SIG-M5 treated with dmso at 0.1 percent for 504 hours (cell line): Measurements from ENCODE around the gene GNAS.
"Not testable (repeated sequence)": the region's sequence is repeated elsewhere in the genome, so short reads cannot be mapped to it uniquely, and the experiment has no call there.

Source experiments
- DNase-seq: peaks from one replicate; lab custom pipeline; 2025; ENCODE audit not compliant: unreplicated experiment; lab: John Stamatoyannopoulos, UW

The GNAS gene

DNA sequence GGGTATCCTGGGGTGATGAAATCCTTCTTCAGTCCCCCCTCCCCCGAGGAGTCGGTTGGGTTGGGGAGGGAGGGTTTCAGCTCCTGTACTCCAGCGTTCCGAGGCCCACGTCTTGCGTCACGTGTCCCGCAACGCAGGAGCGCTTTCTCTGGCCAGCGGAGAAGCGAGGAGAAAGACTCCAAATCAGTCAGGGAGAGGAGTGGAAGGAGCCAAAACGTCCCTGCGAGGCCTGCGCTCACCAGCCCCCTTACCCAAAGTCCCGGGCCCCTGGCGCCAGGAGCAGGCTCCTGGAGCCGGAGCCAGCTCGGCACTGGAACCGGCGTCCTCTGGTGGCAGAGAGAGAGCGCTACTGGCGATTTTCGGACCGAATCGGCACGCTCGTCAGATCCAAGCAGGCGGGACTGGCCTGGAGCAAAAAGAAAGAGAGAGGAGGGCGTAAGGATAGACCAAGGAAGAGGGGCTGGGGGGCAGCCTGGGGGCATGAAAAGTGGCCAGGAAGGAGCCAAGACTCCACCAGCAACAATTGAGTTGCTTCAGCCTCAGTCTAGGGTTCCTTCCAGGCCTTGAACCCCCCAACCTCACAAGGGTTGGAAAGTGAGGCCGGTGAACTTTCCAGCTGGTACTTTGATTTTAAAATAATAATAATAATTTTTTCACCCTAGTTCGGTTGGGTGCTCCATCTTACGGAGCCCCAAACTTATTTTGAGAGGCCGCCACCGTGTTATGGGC lies at the start of gene GNAS:
TSS of gene GNAS (plus strand) at position 174 of the 729 bp plus-strand sequence.
- DNase-seq = no peak

DNA sequence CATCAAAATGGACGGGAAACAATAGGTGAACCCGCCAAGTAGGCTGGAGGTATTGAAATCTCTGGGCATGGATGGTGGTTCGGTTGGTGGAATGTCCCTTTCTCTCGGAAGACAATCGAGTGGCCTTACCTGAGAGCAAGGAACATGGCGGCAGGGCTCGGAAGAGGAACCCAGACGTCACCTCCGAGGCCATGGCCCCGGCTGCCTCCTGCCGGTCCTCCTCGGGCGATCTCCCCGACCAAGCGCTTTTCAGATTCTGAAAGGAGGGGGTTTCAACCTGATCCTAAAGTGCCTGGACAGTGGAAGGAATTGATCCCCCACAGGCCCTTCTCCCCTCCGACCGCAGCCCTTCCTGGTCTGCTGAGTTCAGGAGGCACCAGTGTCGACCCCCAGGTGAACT lies 49.0 kb upstream of the GNAS start:
- DNase-seq = no peak

DNA sequence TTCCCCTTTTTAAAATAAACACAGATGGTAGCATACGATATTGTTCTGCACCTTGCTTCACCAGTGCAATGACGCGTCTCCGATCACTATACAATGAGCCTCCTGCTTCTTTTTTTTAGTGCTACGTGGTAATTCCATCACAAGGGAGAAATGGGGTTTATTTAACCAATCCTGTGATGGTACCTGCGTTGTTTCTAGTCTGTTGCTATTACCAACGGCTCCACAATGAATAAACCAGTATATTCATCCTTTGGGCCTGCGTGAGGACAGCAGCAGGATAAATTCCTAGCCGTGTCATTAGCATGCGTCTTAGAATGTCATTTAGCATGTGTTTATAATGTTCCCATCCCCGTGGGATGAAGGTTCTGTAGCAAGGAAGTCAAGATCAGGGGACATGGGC lies 44.7 kb upstream of the GNAS start:
- no peak for DNase-seq

DNA sequence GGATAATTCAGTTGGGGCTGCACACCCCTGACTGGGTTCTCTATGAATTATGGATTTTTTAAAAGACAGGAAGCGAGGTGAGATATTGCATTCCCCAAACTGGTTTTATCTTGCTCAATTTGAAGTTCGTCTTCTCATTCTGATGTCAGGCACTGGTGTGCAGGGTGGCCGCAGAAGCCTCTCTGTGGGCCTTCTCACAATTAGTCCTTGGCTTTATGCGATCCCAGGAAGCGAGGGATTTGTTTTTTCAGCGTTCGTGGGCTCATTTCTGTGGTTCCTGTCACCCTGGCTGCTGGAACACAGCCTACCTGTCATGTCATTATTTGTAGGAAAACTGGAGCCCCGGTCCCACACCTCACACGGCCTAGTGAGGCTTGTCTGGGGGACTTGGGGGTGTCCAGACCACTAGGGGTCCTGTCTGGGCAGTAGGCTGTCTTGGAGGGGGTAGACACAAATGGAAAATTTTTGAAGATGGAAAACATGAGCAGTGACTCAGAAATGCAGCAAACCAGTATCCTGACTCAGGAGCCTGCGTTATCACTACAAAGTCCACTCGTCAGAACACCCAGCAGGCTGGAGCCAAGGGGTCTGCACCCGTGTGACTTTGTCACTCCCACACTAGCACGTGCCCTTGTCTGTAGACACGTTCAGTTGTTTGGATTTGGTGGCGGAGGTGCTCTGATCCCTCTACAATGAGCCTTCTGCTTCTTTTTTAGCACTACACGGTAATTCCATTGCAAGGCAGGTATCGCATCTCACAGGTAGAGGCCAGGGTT lies 44.1 kb upstream of the GNAS start:
- DNase-seq = no peak

DNA sequence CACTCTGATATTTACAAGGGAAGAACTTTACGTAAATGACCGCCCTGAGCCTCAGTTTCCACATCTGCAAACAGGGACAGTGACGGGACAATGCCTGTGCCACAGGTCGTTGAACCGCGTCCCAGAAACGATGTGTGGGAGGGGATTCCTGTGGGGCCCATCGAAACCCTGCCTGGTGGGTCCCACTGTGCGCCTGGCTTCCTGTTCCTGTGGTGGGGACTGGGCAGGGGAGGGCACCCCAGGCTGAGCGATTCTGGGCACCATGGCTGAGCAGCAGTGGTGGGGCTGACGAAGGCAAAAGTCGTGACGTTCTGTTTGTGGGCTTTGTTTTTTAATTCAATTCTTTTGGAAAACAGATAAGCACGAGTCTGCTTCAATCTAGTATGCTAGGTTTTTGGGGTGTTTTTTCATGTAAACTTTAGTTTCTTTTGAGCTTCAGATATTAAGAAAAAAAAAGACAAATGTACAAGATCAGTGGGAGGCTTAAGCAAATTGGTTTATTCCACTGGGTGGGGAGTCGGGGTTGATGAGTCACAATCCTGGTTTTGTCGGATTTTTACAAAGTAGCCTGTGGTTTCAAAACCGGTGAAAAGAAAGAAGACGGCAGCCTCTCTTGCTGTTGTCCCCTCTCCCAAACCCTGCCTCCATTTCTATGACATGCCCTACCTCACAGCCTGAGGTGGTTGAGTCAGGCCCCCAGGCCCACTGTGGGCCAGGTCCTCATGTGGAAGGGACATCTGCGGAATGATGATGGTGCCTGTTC lies 42.2 kb upstream of the GNAS start:
- DNase-seq = no peak

DNA sequence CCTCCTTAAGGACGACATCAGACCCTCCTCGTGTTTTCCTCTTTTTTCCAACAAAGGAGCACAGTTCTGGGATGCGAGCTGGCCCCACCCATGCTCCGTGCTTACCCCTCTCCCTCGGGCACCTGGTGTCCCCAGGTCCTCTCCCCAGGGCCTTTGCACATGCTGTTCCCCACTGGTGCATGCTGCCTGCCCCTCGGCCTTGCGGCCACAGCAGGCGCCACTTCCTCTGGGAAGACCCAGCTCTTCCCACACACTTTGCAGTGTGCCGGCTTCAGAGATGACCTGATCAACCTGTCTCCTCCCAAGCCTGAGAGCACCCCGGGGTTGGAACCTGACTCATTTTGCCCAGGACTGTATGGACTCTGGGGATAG lies 41.7 kb upstream of the GNAS start:
- DNase-seq = no peak

DNA sequence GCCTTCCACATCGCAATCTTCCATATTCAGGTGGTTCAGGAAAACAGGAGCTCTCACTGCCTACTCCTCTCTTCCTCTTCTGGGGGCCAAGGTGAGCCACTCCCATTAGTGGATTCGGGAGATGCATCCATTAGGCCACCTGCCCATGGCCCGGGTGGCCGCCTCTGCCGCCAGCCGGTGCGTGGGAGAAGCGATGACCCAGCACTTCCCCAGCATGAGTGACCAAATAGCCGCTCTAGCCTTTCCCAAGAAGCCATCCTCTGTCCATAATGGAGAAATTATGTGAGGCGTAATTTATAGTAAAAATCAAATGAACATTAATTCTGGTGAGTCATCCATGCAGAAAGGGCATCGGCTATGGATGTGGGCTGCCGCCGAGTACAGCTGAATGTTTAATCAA lies 41.2 kb upstream of the GNAS start:
- DNase-seq = no peak

DNA sequence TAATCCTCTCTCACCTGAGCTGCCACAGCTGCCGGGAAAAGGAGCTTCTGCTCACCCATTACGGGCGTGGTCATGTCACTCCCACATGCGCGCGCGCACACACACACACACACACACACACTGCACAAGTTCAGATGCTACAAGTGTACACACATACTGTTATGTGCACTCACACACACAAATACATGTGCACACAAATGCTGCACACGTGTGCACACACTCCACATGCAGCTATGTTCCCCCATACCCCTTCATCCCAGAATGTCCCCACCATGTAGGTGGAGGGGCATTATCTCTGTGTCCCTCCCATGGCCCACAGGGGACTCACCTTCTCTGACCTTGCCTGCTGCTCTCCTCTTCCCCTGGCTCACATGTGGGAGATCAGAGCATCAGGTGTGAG lies 39.1 kb upstream of the GNAS start:
- no peak for DNase-seq

DNA sequence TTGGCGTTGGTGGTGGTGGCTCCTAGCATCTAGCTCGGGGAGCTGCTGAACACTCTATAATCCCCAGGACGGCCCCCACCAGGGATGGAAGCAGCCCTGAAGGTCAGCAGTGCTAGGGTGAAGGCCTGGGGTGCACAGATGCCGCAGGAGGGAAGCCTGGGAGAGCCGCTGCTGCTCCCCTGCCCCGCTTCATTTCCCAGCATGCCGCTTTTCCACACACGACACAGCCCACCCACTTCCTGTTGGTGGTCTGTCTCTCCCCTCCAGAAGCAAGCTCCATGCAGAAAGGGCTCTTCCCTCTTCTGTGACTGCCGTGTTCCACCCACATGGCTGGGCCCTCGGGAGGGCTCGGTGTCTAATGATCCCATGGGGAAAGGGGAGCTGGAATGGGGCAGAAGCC lies 37.1 kb upstream of the GNAS start:
- DNase-seq = no peak

DNA sequence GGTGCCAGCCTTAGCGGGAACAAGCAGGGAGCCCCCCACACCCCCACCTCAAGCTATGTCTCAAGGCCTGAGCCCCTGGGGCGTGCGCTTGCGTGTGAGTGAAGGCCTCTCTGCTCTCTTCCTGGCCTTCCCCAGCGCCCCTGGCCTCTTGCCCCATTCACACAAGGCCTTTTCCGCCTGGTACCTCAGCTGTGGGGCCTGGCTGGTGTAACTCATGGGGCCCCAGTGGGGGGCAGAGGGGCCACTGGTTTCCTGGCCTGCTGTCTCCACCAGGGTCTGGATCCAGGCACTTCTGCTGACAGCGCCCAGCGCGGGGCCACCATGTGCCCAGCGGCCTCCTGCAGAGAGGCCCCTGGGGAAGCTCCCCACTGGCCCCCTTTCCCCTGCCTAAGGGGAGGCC lies 36.5 kb upstream of the GNAS start:
- DNase-seq = no peak

DNA sequence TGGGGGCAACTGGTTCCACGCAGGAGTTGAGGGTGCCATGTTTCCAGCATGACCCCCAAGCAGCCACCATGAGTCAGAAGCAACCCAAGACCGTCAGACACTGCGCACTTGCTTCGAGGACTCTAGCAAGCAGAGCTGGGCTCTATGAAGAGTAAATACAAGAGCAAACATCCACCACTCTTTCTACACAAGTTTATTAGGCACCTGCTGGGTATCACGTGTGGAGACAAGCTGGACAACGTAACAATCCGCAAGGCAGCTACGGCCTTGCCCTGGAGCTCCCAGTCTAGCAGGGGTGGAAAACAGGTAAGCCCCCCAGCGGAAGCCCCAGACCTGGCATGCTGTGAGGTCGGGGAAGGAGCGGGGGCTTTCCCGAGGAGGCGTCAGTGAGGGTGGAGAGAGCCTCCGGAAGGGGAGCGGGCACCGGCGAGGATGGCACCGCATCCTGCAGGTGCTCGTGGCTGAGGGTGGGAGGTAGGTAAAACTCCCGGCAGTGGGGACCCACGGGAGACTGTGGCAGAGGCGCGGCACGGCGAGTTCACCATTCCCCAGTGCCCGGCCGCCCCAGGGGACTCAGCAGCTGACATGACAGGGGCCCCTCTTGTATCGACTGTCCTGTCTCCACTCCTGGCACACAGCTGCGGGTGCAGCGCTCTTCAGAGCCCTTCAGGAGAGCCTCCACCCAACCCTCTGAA lies 35.4 kb upstream of the GNAS start:
- DNase-seq = no peak

DNA sequence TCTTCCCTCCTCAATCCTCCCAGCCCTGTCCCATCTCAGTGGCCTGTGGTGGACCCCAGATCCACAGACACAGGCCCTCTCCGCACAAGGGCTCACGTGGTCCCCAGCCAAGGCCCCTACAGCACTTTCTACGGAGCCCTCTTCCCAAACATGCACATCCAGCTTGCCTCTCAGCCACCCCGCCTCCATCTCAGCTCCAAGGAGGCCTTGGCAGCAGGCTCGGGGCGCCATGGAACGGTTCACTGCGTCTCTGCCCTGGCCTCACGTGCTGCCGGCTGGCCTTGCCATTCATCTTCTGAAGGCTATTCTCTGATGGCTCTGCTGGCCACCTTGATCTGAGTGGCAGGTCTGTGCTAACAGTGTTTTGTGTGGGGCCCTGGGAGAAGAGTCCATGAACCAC lies 34.8 kb upstream of the GNAS start:
- DNase-seq = no peak

DNA sequence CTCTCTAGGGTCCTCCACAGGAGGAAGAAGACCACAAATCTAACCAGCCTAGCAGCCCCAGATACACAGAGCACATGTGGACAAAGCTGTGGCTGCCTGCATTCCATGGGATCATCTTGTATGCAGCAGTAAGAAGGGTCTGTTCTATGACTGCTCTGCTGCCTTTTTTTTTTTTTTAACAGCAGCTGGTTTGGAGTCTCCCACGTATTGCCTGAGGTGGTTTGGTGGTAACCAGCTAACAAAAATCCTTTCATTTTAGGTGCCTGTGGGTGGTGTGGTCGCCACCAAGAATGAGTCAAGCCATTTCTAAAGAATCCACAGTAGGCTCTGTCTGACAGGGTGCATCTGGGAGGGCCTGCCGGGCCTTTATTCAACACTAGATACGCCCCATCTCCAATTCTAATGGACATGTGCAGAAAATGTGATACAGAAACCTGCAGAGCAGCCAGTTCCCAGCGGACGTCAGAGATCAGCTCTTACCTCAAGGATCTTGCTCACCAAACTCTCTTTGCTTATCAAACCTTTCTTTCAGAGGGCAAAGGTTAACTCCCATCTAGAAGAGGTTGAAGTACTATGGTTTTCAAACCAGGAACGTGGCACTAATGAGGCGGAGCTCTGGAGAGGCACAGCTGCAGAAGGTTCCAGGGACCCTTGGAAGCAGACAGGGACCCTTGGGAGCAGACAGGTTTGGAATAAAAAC lies 33.8 kb upstream of the GNAS start:
- no peak for DNase-seq

DNA sequence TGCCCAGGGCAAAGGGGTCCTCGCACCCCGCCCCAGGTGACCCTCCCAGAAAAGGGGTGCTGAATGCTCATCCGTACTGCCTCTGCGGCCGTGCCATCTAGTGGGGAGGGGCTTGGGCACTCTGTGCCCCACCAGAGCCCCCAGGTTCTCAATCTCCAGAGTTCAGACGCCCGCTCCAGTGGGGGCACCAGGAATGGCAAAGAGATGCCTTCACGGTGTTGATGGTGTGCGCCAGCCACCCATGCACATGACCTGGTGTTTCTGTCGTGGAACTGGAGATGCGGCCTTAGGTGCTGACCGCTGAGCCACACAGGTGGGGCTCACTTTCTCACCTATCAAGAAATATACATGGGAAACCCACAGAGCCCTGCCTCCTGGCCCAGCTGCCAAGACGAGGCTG lies 32.6 kb upstream of the GNAS start:
- no peak for DNase-seq

DNA sequence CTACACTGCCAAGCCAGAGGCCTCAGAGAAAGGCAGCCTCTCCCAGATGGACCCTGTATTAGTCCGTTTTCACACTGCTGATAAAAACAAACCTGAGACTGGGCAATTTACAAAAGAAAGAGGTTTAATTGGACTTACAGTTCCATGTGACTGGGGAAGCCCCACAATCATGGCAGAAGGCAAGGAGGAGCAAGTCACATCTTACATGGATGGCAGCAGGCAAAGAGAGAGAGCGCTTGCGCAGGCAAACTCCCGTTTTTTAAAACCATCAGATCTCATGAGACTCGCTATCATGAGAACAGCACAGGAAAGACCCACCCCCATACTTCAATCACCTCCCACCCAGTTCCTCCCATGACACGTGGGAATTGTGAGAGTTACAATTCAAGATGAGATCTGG lies 32.0 kb upstream of the GNAS start:
- not testable (repeated sequence) for DNase-seq

DNA sequence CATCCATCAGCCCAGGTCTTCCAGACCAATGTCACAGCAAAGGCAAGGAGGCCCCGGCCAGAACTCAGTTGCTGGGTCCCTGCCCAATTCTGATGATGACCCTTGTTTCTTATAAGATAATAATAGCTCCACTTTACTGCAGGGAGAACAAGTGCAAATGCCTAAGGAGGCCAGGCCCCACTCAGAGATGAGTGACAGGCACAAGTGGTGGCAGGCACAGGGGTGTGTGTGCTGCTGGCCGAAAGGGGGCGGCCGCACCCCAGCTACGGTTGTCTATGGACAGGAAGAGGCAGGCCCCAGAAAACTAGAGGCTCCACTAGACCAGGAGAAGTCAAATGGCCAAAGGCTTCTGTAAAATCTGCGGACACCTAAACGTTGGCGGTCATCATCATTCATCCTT lies 30.4 kb upstream of the GNAS start:
- no peak for DNase-seq

DNA sequence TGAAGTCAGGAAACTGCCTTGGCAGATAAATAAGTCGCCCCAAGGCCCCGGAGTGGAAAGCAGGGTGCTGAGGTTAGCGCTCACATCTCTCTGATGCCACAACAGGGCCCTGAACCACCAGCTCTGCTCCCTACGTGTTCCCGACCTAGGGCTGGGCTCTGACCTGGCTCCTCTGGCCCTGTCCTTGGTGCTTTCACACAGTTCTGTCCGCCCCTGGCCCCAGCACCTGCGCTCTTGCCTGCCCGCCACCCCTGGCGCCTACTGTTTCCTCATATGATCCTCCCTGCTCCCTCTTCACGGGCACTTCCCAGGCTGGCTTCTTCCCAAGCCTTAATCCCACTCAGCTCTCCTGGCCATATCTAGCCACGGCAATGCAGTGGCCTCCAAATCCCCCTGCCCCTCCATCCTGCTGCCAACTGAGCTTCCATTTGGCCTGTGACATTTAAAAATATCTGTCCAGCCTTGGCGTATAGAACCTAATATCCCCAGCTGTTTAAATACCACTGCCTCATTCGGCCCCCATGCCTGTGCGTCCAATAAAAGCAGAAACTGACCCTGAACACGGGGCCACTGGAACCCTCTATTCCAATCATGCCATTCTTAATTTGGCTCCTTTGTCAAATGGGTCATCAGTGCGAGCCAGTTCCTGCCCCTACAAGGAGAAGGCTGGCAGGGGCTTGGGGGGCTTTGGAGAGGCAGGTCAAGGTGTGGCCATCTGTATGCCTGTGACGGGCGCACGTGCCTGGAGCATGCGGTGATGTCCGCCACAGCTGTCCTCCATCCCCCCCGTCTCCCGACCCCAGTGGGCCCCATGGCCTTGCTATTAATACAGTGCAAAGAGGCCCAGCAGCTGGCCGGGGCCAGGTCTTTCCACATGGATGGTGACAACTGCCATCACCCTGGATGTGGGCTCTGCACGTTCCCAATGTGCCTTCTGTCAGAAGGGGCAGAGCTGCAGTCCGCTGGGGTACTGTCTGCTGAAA lies 29.5 kb upstream of the GNAS start:
- DNase-seq = no peak

DNA sequence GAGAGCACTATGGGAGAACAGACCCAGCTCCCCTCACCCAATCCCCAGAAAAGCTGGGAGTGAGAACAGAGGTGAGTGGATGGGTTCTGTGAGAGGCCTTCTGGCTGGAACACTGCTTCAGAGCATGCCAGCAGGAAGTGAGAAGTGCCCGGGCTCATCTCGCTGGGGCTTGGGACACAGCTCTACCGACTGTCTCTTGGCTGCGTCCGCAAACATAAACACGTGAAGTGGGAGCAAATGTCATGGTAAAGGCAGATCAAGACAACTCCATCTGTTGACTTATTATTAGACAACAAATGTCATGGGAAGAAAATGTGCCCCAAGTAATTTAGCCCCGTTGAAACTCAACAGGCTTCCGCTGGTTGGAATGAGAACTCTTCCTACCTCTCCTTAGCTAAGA lies 27.7 kb upstream of the GNAS start:
- no peak for DNase-seq

DNA sequence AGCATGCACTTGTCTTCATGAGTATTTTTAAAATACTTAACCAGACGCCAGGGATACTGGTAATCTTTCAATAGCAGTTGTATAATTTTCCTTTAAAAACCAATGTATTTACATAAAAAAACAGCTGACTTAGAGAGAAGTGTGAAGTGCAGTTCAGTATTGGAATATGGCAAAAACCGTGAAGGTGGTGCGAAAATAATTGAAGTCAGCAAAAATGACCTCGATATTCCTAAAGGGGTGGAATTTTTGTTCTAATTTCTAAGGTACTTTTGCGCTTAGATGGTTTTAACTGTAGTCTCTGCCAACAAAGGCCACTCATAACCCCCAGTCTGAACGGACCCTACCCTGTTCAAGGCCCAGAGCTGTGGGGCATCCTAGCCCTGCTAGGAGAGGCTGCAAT lies 27.1 kb upstream of the GNAS start:
- no peak for DNase-seq

DNA sequence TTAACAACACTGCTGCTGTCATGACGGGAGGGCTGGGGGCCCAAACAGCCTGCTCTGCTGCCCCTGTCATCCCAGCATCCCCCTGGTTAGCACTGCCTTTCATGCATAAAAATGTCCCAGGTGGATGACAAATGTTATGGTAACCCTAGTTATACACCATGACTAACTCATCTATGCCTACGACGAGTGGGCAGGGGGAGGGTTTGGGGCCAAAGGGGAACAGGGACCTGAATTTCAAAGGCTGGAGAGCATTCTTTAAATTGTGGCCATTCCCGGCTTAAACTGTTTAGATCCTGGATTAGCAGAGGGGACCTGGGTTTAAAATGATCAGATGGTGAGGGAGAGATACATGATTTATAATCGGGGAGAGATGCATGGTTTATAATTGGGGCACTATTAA lies 26.2 kb upstream of the GNAS start:
- no peak for DNase-seq
